ENCODE results near the gene HOXD12.

HOXD12 gene

GRCh38 chr2:176122683-176123410, 23.3 kb downstream of the HOXD12 start, which contains the start of gene HOXD9:
Gene HOXD9 (plus strand): TSS chr2:176122719. CDS start chr2:176122769, 50 bp downstream.
- no peak for DNase-seq

- DNase-seq, result no peak
These were observed 24.0 kb downstream of the HOXD12 start for GRCh38 chr2:176123411-176124109.

- no peak for DNase-seq
These were observed 24.7 kb downstream of the HOXD12 start for GRCh38 chr2:176124110-176124946.

- no peak for DNase-seq
These were observed 25.6 kb downstream of the HOXD12 start for GRCh38 chr2:176124947-176125771.

GRCh38 chr2:176125772-176126054, 26.1 kb downstream of the HOXD12 start:
- DNase-seq, result no peak

GRCh38 chr2:176126929-176127773, 27.6 kb downstream of the HOXD12 start:
- DNase-seq, result no peak

- no peak for DNase-seq
These were observed 28.1 kb downstream of the HOXD12 start for GRCh38 chr2:176127774-176128072.

- DNase-seq, result no peak
These were observed 28.8 kb downstream of the HOXD12 start for GRCh38 chr2:176128172-176128981.

GRCh38 chr2:176128982-176129796, 29.6 kb downstream of the HOXD12 start, which contains the start of gene HOXD8:
Gene HOXD8 (plus strand): TSS chr2:176129705. CDS start chr2:176130367, 662 bp downstream.
- no peak for DNase-seq

GRCh38 chr2:176129813-176130146, 30.2 kb downstream of the HOXD12 start:
- DNase-seq, result no peak

GRCh38 chr2:176130147-176130956, 30.8 kb downstream of the HOXD12 start:
- DNase-seq, result no peak

GRCh38 chr2:176130957-176131847, 31.6 kb downstream of the HOXD12 start:
- DNase-seq, result no peak

- DNase-seq, result no peak
These were observed 32.2 kb downstream of the HOXD12 start for GRCh38 chr2:176131848-176132158.

GRCh38 chr2:176132205-176133171, 32.9 kb downstream of the HOXD12 start:
- no peak for DNase-seq

- DNase-seq, result no peak
These were observed 33.8 kb downstream of the HOXD12 start for GRCh38 chr2:176133389-176133788.

GRCh38 chr2:176134035-176134434, 34.4 kb downstream of the HOXD12 start:
- DNase-seq, result no peak

GRCh38 chr2:176135035-176135440, 35.4 kb downstream of the HOXD12 start:
- DNase-seq, result no peak

All from SHP77 treated with DMSO at 0.1 percent for 48 hours (cell line).